Fibroblast of mammary gland (primary cell): ENCODE results near the gene TSSC4.

Experiments
- DNase-seq: peaks from one replicate; pipeline ENCODE4 v3.0.0-alpha.2; 2010; ENCODE audit warnings: low read depth
- H3K4me3 ChIP-seq: 2 replicates; pipeline ENCODE4 v1.5.1; 2011; ENCODE audit warnings: low read depth, mild to moderate bottlenecking, low read length, moderate library complexity; ENCODE audit not compliant: control insufficient read depth
- TF ChIP-seq, protein P1 (sequence below): conservative IDR thresholded peaks from 2 replicates; pipeline ENCODE4 v1.5.1; 2011; ENCODE audit warnings: low read depth, low read length, inconsistent platforms; ENCODE audit not compliant: control insufficient read depth, insufficient read depth

TSSC4 gene

DNA sequence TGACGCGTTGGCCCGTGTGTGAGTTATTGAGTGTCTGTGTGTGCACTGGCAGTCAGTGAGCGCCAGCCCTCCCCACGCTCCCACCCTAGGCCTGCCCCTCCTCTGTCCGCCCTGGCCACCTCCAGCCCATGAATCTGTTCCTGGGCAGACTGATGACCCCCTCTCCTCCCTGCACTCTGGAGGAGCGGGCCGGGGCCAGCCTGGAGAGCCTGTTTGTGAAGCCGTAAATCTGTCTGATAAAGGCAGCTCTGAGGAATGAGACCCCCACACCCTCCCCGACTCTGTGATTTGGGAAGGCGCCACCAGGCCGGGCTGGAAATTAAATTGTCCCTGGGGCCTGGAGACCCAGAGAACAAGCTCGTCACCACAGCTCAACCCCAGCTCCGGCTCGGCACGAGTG lies 8.6 kb downstream of the TSSC4 start:
- TF ChIP-seq, protein P1, sequence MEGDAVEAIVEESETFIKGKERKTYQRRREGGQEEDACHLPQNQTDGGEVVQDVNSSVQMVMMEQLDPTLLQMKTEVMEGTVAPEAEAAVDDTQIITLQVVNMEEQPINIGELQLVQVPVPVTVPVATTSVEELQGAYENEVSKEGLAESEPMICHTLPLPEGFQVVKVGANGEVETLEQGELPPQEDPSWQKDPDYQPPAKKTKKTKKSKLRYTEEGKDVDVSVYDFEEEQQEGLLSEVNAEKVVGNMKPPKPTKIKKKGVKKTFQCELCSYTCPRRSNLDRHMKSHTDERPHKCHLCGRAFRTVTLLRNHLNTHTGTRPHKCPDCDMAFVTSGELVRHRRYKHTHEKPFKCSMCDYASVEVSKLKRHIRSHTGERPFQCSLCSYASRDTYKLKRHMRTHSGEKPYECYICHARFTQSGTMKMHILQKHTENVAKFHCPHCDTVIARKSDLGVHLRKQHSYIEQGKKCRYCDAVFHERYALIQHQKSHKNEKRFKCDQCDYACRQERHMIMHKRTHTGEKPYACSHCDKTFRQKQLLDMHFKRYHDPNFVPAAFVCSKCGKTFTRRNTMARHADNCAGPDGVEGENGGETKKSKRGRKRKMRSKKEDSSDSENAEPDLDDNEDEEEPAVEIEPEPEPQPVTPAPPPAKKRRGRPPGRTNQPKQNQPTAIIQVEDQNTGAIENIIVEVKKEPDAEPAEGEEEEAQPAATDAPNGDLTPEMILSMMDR, result no peak
- DNase-seq, result no peak
- no peak overlapping the region for H3K4me3 ChIP-seq

DNA sequence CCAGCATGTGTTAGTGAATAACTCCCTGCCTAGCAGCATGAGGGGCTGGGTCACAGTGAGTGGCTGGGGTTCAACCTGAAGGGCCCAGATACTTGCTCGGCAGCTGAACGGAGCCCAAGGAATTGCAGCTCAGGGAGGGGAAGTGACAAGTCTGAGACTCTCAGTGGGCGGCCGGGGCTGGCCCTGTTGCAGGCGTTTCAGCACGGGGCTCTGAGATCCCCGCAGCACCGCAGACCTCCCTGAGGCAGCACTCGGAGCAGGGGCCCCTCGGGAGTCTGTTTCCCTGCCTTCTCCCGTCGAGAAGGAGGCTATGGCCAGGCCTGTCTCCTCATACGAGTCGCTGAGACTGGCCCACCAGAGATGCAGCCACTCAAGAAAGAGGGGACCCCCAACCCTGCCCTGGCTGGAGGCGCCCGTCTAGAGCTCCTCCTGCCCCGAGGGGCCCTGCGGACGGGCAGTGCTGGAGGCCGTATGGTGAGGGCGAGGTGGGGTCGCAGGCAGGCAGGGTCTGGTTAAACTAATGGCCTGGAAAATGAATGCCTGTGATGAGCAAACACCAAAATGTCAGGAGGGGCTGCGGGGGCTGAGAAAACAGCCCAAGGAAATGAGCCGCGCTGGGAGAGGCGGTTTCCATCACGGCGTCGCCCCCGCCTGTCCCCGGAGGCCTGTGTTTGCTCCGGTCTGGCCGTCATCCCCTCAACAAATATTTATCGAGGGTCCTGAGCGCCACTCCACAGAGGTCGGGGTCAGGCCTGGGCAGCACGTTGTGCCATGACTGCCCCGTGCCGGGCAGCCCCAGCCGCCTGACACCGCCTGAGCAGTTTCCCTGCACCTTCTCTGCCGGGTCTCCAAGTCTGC lies 9.3 kb downstream of the TSSC4 start:
- H3K4me3 ChIP-seq, result no peak overlapping the region
- TF ChIP-seq, protein P1, result no peak
- DNase-seq, result no peak

DNA sequence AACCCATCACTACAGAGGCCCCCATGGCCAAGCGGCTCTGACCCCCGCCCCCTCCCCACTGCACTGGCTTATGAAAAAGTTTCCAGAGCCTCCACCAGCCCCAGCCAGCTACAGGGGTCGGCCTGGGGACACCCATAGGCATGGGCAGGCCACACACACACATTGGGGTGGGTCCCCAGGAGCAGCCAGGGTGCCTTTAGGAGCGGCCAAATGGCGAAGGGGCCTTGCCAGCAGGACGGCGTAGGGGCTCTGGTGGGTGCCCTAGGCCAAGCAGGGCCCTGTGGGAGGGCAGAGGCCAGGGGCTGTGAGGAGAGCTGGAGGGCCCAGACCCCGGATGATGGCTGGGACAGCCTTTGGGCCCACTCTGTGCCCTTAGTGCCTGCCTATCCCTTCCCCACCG lies 10.1 kb downstream of the TSSC4 start:
- H3K4me3 ChIP-seq, result no peak overlapping the region
- TF ChIP-seq, protein P1, result no peak
- DNase-seq, result no peak

DNA sequence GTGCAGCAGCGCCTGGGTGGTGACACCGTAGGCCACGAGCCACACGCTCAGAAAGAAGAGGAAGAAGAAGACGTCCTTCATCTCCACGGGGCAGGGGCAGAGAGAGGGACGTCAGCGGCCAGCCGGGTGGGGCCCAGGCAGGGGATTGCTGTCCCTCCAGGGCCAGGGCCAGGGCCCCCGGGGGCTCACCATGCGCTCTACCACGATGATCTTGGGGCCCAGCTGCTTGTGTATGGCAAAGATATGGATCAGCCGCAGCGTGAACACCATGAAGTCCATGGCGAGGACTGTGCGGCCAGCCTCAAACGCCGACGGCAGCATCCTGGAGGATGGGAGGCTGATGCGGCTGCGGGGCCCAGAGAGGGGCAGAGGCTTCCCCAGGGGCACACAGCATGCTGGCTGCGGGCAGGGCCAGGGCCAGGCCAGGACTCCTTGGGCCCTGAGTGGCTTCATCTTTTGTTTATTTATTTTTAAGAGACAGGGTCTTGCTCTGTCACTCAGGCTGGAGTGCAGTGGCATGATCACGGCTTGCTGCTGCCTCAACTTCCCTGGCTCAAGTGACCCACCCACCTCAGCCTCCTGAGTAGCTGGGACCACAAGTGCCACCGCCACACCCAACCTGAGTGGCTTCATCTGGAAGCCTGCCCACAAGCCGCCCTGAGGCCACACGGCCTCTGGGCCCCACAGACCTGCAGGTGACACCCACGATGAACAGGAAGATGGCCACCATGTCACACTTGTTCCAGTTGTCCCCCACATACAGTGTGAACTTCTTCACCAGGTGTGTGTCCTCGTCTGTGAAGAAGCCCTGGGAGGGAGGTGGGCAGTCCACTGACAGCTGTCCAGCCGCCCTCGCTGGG lies 11.1 kb downstream of the TSSC4 start:
- DNase-seq, result no peak
- TF ChIP-seq, protein P1, result no peak
- no peak overlapping the region for H3K4me3 ChIP-seq

DNA sequence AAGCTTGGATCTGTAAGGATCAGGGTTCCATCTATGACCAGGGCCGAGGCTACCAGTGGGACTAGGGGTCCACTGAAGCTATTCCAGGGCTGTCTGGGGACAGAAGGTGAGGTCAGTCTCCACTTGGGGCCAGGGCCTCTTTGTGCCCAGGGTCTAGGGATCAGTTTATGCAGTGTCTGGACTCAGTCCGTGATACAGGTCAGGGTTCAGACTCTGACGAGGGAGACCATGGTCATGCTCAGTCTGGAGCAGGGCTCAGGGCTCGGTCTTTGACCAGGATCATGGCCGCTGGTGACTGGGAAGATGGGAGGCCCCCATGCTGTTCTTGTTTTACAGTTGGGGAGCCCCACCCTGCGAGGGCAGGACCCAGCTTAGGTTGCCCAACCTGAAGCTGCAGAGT lies 11.8 kb downstream of the TSSC4 start:
- H3K4me3 ChIP-seq, result no peak overlapping the region
- TF ChIP-seq, protein P1, result no peak
- no peak for DNase-seq

DNA sequence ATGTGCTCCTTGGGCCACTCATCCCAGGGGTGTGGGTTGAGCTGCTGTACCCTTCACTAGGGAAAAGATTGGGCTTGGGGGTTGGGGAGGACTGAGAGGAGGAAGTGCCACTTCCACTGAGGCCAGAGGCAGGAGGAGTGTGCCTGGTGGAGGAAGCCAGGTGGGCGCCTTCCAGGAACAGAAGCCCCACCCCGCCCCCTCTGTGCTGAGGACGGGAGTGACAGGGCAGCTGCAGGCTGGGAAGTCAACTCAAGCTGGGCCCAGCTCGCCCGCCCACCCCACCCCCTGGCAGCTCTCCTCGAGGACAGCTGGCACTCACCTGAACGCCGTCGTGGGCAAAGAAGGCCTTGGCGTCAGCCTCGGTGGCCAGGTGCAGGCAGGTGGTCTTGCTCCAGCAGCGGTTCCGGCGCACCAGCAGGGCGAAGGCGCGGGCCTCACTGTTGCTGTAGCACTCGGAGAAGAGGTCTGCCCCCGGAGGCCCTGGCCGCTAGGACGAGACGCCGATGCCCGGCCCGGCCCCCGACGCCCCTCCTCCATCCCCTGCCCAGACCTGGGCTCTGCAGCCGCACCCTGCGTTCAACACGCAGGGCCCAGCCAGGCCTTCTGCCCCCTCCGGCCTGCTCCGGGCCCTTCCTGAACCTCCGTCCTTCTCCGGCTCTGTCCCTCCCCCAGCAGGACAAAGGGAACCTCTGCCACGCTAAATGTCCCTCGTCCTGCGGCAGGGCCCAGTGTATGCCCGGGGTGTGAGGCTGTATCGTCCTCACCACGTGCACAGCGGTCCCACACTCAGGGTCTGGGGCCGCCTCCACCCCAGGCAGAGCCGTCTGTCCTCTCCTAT lies 13.4 kb downstream of the TSSC4 start:
- TF ChIP-seq, protein P1, result no peak

More for the DNA sequence above, 13.4 kb downstream of the TSSC4 start:
- H3K4me3 ChIP-seq, result no peak overlapping the region
- DNase-seq, result no peak
